Effector memory CD4-positive, alpha-beta T cell (primary cell): ENCODE results near the gene TMEM147.
"Not testable (repeated sequence)": the region's sequence is repeated elsewhere in the genome, so short reads cannot be mapped to it uniquely, and the experiment has no call there.

ENCODE experiments used
- DNase-seq, 3 donors: peaks; one replicate each; pipeline ENCODE4 v3.0.0-alpha.2; 2020
- H3K27ac ChIP-seq: 2 replicates; pipeline ENCODE4 v1.7.0; 2013; ENCODE audit warnings: mild to moderate bottlenecking, low read length, moderate library complexity; ENCODE audit not compliant: insufficient read depth, poor library complexity, severe bottlenecking
- H3K27me3 ChIP-seq: replicated peaks from 2 replicates; pipeline ENCODE4 v1.7.0; 2013; ENCODE audit warnings: mild to moderate bottlenecking, low read length; ENCODE audit not compliant: insufficient read depth, control insufficient read depth, poor library complexity, severe bottlenecking
- H3K36me3 ChIP-seq: 2 replicates; pipeline ENCODE4 v1.7.0; 2013; ENCODE audit warnings: mild to moderate bottlenecking, low read length, moderate library complexity; ENCODE audit not compliant: control insufficient read depth, insufficient read depth
- H3K4me1 ChIP-seq: 2 replicates; pipeline ENCODE4 v1.7.0; 2013; ENCODE audit warnings: low read length, mild to moderate bottlenecking; ENCODE audit not compliant: control insufficient read depth, insufficient read depth, poor library complexity, severe bottlenecking
- H3K4me3 ChIP-seq: 2 replicates; pipeline ENCODE4 v1.7.0; 2013; ENCODE audit warnings: low read length, low read depth, mild to moderate bottlenecking; ENCODE audit not compliant: insufficient read depth, poor library complexity, severe bottlenecking
- H3K9me3 ChIP-seq: 2 replicates; pipeline ENCODE4 v1.7.0; 2013; ENCODE audit warnings: mild to moderate bottlenecking, low read length, moderate library complexity; ENCODE audit not compliant: control insufficient read depth

The TMEM147 gene

GRCh38 chr19:35585848-35586247, 40.4 kb downstream of the TMEM147 start, which contains the start of gene PMIS2:
TSS of gene PMIS2 (plus strand) at chr19:35586173. CDS start at chr19:35586260, 87 bp downstream.
- Histone ChIP-seq H3K4me3 (no peak within 1 kb of the TSS), H3K9me3 (no peaks in the 10 kb centered on the region), H3K27me3 (no peaks in the 10 kb centered on the region), H3K36me3 (no peaks in the 10 kb centered on the region), H3K27ac (no peak within 1 kb of the TSS), H3K4me1 (no peaks in the 10 kb centered on the region)
- no peak for DNase-seq

- no peaks in the 10 kb centered on the region for H3K36me3 ChIP-seq
Measured at GRCh38 chr19:35587321-35587720, 41.9 kb downstream of the TMEM147 start.

DNA sequence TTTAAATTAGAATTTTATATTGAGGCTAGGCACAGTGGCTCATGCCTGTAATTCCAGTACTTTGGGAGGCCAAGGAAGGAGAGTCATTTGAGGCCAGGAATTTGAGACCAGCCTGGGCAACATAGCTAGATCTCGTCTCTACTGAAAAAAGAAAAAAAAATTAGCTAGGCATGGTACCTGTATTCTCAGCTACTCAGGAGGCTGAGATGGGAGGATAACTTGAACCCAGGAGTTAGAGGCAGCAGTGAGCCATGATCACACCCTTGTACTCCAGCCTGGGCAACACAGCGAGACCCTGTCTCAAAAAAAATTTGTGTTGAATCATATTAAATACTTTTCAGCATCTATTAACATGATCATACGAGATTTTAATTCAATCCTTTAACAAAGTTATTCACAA, 45.4 kb downstream of the TMEM147 start:
- no peak overlapping the region for H3K27ac ChIP-seq
- H3K36me3 ChIP-seq, result no peaks in the 10 kb centered on the region
- no peaks in the 10 kb centered on the region for H3K27me3 ChIP-seq
- no peaks in the 10 kb centered on the region for H3K9me3 ChIP-seq
- no peak overlapping the region for H3K4me3 ChIP-seq
- no peak for DNase-seq
- no peaks in the 10 kb centered on the region for H3K4me1 ChIP-seq

More at GRCh38 chr19:35587321-35587720, 41.9 kb downstream of the TMEM147 start:
- H3K4me3 ChIP-seq, result no peak overlapping the region
- no peak overlapping the region for H3K27ac ChIP-seq
- no peaks in the 10 kb centered on the region for H3K27me3 ChIP-seq
- H3K4me1 ChIP-seq, result no peaks in the 10 kb centered on the region
- no peak for DNase-seq
- no peaks in the 10 kb centered on the region for H3K9me3 ChIP-seq

GRCh38 chr19:35592226-35592625, 46.8 kb downstream of the TMEM147 start:
- Histone ChIP-seq H3K27me3 (no peaks in the 10 kb centered on the region), H3K9me3 (no peaks in the 10 kb centered on the region), H3K4me1 (no peaks in the 10 kb centered on the region), H3K36me3 (no peaks in the 10 kb centered on the region), H3K4me3 (no peak overlapping the region), H3K27ac (no peak overlapping the region)
- no peak for DNase-seq

DNA sequence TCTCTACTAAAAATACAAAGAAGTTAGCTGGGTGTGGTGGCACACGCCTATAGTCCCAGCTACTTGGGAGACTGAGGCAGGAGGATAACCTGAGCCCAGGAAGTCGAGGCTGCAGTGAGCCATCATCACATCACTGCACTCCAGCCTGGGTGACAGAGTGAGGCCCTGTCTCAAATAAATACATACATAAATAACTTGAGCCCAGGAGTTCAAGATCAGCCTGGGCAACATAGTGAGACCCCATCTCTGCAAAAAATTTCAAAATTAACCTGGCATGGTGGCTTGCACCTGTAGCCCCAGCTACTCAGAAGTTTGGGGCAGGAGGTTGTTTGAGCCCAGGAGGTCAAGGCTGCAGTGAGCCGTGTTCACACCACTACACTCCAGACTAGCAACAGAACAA, 49.6 kb downstream of the TMEM147 start:
- not testable (repeated sequence) for H3K27me3 ChIP-seq, H3K4me3 ChIP-seq, H3K4me1 ChIP-seq, H3K27ac ChIP-seq, H3K36me3 ChIP-seq, DNase-seq, H3K9me3 ChIP-seq

GRCh38 chr19:35595928-35596327, 50.5 kb downstream of the TMEM147 start:
- Histone ChIP-seq H3K27ac (no peak overlapping the region), H3K27me3 (no peaks in the 10 kb centered on the region), H3K4me1 (no peaks in the 10 kb centered on the region), H3K4me3 (no peak overlapping the region), H3K36me3 (no peaks in the 10 kb centered on the region), H3K9me3 (no peaks in the 10 kb centered on the region)
- DNase-seq, result no peak

GRCh38 chr19:35596366-35596999, 51.1 kb downstream of the TMEM147 start:
- no peak overlapping the region for H3K4me3 ChIP-seq
- no peaks in the 10 kb centered on the region for H3K9me3 ChIP-seq
- no peaks in the 10 kb centered on the region for H3K36me3 ChIP-seq
- no peak overlapping the region for H3K27ac ChIP-seq
- H3K4me1 ChIP-seq, result no peaks in the 10 kb centered on the region
- no peak for DNase-seq
- no peaks in the 10 kb centered on the region for H3K27me3 ChIP-seq
